Measurements from ENCODE around the gene TUT1.
A peak's percentile ranks its signal among the peaks of the same experiment; 100 is the strongest.
"Not testable (repeated sequence)": the region's sequence is repeated elsewhere in the genome, so short reads cannot be mapped to it uniquely, and the experiment has no call there.

The TUT1 gene

DNA sequence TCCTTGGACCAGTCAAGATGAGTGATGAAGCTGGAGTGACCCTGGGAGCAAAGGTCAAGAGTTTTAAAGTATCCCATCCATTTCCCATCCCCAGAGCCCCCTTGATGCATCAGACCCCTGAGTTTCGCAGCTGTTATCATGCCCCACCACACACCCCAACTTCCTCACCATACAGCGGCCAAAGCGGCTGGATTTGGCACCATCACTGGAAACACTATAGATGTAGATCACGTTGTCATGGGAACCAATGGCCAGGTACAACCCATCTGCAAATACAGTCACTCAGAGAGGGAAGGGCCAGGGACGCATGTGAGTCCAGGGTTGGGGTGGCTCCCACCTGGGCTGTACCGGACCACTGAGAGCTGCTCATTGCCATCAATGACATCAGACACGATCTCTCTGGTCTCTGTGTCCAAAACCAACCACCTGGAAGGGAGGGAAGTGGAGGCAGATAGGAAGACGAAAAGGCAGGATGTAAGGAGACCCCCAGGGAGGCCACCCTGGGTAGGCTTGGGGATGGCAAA, 12.5 kb upstream of the TUT1 start:
- no peak for DNase-seq

DNA sequence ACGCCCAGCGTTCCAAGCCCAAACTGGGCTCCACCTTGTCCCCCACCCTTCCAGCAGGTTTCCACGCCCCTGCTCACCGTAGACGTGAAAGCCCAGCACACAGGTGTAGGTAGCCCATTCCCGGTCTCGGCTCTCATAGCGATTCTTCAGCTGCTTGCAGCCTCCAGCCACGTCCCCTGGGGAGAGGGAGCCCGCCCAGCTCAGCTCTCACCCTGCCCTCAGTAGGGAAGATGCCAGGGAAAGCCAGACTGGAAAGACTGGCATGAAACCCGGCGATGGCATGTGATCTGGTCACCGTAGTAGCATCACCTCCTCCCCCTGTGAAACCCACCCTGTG, 11.7 kb upstream of the TUT1 start:
- DNase-seq: no peak

DNA sequence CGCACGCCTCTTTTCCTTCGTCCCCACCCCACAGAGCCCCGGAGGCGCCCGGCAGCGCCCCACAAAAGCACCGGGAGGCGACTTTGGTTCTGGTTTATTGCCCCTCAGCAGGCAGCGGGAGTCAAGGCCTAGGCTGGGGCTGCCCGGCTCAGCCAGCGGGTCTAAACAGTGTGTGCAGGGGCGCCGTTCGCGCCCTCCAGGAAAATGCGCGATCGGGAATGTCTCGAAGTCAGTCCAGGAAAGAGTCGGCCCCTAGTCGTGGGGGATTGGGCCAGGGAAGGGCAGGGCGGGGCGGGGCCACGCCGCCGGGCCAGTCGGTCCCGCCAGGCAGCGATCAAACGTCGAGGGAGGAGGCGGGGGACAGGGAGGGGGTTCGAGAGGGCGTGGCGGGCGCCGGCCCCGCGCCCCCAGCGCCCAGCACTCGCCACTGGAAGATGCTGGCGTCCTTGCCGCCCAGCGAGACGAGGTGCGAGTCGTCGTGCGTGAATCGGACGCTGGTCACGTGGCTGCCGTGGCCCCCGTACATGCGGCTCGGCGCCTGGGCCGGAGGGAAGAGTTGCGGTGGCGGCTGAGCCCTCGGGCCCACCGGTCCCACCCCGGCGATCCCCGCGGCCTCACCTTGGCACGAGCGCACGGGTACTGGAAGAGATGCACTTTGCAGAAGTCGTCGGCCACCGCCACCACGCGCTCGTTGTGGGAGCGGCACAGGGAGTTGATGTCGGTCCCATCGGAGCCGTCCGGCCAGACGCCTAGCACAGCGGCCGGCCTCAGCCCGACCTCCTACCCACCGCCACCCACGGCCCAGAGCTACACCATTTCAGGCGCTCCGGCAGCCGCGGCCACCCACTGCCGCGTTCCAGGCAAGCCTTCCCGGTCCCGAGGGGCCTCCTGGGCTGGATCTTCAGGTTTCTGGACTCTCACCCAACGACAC, 11.1 kb upstream of the TUT1 start:
- peak; percentile 60 to 75 for DNase-seq

DNA sequence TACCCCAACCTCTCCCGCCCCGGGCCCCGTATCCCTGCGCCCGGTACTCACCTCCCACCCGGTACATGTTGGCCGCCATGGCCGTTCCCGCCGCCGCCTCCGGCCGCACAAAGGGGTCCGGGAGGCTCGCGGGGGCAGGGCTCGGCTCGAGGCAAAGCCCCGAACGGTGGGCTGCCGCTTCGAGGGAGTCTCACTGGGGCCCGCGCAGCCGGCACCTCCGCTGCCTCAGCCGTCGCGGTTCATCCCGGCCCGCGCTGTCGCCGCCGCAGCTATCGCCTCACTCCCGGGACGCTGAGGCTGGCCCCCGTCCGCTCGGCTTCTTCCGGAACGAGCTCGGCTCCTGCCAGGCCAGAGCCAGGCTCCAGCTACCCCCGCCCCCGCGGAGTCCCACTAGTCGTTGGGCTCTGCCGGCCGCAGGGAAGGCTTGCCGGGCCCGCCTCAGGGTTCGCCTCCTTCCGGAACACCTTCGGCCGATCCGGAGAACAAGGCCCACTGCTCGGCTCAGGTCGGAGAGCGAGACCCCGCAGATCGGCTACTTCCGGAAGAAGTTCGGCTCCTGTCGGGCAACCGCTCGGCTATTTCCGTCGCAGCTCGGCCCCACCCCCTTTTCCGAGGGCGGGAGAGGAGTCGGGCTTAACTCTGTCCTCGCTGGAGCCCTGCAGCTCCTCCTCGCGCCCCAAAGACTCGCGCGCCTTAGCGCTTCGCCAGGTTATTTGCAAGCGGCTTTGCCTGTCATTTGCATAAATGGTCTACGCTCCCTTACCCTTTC, 10.2 kb upstream of the TUT1 start, which contains the start of gene MTA2:
Gene MTA2, minus strand, starts transcription at position 494 of the 769 bp plus-strand sequence. Its CDS starts 415 bp downstream, at position 79.
- peak; percentile 97 to 98 for DNase-seq

DNA sequence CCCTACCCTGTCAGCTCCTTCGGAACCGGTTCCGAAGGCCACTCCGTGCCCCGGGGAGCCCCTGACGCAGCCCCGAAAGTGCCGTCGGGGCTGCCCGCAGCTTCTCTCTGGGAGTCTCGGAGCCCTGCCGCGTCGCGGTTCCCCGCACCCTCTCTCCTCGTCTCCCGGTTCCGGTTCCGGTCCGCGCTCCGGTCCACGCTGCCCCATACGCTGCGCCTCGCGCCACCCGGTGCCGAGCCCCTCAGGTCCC, 9.7 kb upstream of the TUT1 start:
- DNase-seq: no peak

DNA sequence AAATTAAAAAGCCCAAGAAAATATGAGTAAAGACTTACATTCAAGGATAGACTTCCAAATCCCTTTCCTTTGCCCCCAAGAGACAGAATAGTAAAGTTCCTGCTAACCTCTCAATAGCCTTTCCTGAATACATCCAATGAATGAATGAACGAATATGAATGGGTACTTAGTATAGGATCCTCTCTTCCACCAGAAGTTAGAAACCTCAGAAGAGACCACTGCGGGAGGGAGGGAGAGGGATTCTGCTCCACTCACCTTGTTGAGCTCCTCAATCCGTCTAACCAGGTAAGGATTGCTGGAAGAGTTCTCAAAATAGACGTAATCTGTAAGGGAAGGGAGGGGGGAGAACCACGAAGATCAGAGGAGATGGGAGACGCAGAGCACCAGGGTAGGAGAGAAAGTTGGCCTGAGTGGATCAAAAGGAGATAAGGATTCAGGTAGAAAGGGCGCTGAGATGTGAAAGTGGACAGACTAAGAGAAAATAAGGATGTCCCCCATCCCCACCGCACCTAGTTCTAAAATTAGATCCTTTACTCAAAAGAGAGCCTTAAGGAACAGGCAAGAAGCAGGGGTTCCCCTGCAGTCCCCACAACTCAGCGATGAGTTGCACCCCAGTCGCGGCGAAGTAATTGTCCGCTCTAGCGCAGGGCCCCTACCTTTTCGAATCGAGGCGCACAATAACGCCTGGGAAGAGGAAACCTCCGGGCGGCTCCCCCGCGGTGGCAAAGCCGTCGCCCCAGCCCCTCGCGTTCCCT, 9.2 kb upstream of the TUT1 start:
- no peak for DNase-seq

DNA sequence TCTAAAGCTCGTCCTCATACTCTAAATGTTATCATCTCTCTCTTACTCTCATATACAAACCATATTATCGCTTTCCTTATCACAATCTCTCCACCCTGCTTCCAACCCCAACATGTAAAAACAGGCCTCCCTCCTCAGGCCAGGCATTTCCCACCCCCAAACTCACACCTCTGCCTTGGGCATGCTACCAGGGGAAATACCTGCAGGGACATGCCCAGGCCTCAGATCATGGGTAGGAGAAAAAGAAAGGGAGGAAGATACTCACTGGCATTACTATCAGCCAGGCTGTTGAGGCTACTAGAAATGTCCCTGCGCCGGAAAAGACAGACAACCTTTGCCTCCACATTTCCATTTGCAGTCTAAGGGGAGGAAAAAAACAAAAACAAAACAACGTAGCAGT, 8.6 kb upstream of the TUT1 start:
- DNase-seq: no peak

DNA sequence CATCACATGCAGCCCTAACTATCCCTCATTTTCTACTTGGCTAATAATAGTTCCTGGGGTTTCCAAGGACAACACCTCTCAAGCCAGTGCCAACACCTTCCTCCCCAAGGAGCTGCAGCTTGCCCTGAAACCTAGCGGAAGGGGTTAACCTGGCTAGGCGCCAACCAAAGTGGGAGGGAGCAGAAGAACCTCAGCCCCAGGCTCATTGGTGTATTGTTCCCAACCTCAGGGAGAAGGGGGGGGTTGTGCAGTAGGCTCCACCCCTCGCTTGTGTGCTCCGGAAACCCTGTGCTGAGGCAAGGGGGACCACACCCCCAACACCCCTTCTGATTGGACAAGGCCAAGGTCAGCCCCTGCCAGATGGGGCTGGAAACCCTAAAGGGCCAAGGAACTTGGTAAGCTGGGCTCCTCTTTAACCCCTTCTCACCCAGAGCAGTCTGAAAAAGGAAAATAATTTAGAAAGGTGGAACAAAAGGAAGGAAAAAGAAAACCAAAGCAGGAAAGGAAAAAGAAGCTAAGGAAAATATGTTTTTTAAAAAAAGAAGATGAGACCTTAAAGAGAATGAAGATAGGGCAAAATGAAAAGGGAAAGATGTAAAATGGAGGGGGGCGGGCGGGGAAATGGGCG, 7.9 kb upstream of the TUT1 start:
- DNase-seq: peak; percentile 26 to 52

DNA sequence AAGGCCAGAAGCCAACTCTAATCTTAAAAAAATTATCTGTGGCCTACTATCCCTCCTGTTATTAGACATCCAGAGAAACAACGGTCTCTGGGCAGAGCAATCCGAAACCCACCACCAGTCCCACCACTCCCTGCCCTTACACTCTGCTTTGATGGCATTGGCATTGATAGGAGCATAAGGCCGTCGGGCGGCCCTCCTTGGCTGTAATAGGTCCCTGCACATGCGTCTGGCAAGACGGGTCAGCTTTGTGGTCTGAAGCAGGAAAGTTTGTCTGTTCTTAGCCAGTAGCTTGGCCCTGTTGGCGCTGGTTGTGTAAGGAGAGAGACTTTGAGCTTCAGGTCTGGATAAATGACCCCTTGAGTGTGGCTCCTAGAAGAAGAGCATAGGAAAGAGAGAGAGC, 3.8 kb upstream of the TUT1 start:
- DNase-seq: no peak

DNA sequence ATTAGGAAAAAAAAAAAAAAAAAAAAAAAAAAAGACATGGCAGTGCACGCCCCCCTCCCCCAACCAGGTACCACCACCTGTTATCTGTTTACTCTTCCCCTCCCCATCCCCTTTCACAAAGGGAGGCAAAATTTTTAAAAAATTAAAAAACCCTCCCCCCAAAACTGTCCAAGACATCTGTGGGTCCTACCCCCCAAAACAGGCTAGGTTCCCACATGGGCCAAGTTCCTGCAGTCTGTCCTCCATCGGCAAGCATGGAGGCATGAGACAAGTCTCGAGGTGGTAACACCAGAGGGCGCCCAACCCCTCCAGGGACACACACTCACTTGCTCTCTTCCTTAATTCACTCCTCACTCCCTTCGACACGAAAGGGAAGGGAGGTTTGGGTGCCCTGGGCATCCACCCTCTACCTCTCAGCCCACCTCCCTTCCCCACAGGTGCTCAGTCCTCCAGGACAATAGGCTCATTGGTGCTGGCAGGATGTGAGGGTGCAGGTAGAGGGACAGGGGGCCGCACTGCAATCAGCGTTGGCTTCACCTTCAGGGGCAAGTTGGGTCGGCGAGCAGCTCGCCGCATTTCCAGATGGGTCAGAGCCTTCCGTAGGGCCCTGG, 2.2 kb upstream of the TUT1 start:
- peak; percentile 29 to 38 for DNase-seq

DNA sequence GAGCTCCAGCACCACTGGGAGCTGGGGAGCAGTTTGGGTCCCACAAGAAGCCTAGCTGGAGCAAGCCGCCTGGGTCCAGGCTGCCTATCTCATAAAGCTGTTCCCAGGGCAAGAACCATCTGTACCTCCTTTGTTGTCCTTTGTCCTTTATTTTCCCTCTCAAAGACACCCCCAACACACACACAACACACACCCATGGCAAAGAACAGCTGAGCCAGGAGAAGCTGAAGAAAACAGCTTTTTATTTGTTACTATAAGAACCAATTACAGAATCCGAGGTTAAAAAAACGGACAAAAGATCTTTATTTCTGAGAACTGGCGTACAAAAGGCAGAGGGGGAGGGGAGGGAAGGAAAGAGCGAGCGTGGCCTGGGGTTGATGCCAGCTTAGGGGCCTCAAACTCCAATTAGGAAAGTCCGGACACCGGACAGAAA, 1.7 kb upstream of the TUT1 start:
- no peak for DNase-seq

DNA sequence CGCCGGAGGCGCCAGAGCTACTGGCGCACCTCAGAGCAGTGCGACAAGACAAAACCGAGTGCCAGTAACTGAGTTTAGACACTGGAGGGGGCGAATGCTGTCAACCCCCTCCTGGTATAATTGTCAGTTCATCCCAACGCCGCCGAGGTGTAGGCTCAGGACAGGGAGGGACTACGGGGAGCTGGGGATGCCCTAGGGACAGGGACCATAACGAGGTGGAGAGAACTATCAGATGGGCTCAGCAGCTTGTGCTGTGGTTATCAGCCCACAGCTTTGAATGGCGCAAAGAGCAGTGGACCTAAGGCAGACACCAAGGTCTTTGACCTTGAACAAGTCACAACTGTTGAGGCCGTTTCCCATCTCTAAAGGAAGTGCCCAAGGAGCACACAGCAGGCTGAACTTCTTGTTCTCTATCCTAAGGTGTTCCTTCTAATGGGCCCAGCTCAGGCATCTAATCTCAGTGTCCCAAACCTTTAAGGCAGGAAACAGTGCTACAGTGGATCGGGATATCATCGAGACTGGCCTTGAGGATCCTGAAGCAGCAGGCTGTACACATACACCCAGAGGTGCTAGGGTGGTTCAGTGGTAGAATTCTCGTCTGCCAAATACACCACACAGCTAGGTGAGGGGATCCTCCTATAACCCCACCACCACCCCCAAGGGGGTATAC, 958 bp upstream of the TUT1 start:
- peak in 1 of 2 experiments; percentile 51 for DNase-seq

DNA sequence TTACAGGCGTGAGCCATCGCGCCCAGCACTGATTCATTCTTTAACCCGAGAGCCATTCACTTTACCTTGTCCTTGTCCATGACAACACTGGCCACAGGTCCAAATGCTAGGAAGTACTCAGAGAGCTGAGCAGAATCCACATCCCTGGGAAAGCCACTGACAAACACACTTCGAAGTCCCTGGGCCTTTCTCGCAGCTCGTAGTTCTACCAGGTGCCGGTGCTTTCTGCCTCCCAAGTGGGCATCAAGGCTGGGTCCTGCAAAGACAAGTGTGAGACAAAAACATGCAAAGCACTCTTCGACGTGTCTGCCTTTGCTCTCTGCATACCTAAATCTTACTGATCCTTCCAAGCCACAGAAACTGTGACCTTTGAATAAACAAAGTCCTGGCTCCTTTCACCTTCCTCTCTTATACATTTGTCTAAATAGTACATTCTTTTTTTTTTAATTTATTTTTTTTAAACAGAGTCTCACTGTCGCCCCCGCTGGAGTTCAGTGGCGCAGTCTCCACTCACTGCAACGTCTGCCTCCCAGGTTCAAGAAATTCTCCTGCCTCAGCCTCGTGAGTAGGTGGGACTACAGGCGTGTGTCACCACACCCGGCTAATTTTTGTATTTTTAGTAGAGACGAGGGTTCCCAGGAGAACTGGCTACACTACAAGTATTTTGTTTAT, 2.2 kb downstream of the TUT1 start:
- DNase-seq: no peak

DNA sequence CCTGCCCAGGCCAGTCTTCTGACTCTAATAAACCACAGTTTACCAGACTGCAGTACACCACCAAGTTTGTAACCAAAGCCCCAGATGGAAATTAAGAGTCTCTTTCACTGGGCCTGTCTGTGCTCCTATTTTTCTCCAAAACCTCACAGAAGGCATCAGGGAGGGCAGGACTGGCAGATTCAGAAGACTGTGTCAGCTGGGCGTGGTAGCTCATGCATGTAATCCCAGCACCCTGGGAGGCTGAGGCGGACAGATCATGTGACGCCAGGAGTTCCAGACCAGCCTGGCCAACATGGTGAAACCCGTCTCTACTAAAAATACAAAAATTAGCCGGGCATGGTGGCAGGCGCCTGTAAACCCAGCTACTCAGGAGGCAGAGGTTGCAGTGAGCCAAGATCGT, 6.0 kb downstream of the TUT1 start:
- not testable (repeated sequence) for DNase-seq

DNA sequence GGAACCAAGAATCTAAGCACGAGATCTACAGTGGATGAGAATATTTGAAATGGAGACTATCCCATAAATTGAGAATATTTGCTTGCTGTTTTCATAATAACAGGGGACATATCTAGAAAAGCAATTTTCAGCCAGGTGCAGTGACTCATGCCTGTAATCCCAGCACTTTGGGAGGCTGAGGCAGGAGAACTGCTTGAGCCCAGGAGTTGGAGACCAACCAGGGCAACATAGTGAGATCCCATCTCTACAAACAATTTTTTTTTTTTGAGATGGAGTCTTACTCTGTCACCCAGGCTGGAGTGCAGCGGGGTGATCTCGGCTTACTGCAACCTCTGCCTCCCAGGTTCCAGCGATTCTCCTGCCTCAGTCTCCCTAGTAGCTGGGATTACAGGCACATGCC, 9.6 kb downstream of the TUT1 start:
- not testable (repeated sequence) for DNase-seq

DNA sequence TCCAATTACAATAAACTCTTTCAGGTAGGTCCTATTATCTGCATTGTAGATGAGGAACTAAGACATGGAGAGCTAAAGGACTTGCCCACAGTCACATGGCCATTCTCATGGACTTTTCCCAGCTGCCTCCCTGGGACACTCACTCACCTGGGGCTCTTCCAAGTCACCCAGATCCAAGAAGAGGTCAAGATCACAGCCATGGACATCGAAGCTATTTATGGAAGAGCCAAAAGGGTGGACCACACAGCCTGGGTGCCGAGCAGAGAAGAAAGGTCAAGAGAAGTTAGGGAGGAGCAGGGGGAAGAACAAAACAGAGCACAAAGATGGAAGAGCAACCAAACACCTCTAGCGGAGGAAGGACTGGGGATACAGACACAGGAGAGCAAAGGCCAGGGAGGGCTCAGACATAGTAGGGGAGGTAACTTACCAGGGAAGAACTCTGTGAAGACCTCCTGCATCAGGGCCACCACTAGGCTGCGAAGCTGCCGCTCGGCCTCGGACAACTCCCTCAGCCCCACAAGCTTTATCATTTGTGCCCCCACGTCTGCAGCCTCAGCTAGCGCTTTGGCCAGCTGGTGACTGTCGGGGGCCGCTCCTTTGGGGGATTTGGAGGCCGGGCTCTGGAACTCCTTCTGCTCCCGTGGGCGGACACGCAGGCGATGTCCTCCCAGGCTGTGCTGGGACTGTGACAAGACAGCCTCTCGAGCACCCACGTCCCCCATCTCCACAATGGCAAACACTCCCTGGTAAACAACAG, 10.2 kb downstream of the TUT1 start:
- DNase-seq: no peak

DNA sequence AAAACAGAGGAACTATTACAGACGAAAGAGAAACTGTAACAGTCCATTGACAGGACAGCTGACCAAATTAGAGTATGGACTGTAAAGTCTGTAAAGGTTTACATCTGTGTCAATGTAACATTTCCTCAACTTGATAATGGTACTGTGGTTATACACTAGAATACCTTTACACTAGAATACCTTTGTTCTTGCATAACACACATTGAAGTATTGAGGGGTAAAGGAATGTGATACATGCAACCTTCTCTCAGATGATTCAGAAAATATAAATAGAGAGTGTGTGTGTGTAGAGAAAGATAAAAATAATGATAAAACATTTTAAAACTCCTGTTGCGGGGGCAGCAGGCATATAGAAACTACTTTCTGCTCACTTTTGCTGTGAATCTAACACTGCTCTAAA, 12.1 kb downstream of the TUT1 start:
- DNase-seq: no peak

DNA sequence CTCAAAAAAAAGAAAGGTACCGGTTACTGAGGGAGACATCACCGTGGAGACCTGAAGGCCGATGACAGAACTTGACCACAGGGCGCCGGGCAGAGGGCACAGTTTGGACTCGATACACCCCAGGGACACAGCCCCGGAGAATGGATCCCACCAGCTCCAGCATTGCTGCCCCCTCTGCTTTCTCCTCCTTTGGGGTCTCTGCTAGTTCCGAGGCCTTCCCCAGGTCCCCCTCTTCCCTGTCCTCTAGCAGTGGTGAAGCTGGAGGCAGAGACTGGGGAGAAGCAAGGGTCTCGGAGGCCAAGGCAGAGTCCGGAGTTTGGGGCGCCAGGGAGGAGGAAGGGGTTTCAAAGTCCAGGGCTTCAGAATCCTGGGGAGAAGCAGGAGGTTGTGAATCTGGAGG, 12.8 kb downstream of the TUT1 start:
- DNase-seq: no peak

DNA sequence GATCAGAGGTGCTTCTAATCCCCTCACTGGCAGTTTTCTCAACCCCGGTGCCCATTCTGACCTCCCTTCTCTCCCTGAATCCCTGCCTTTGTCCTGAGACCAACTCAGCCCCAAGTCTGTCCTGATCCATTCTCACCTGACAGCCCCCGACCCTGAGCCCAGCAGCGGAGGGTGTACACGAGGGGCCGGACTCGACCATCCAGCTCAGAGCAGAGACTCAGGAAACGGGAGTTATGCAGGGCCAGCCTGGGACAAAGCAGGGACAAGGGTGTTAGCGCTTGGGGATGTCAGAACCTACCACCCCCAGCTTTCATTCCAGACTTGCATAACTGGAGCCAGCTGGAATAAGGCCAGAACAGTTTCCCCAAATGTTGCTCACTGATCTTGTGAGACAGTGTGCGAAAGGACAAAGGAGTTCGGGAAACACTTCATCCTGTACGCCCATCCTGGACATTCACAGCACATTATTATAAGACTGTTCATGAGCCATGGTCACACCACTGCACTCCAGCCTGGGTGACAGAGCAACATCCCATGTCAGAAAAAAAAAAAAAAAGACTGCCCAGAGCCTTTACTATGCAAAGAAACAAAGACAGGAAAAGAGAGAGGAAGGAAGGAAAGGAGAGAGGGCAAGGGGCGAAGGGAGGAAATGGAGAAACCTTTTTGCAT, 14.1 kb downstream of the TUT1 start:
- no peak for DNase-seq

DNA sequence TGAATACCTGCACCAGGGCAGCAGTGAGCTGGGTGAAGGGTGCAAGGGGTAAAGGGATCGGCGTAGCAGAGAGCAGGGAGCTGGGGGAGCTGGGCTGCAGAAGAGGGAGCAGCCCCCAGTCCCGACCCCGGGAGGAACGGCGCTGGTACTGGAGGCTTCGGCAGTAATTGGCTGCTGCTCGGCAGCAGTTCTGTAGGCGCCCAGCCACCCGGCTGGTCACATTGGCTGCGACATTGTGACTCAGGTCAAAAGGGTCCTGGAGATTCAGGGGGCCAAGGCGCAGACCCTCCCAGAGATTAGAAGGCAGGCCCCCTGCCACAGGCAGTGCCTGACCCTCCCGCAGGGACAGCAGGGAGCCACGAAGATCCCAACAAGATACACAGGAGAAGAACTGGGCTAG, 15.5 kb downstream of the TUT1 start:
- no peak for DNase-seq

Data from NCI-H1930 (cell line).